Neural cell (in vitro differentiated cells): ENCODE data around the gene PLSCR3. TPM values are rescaled to one million over a fixed set of nuclear protein-coding genes. Genes with fewer than 3 reads are reported as not detected.

Experiments used
- H2AFZ ChIP-seq: fragments of 200-600, 300-800 bp; sonication (generic), shearing (Covaris generic); 2 replicates; pipeline ENCODE4 v1.6.0; 2014; ENCODE audit warnings: low read depth, mild to moderate bottlenecking, antibody characterized with exemption, low read length, moderate library complexity
- H3F3A ChIP-seq: fragments of 200-600 bp; shearing (Covaris generic); 2 replicates; pipeline ENCODE4 v1.6.1; 2016; ENCODE audit warnings: mild to moderate bottlenecking, moderate library complexity, mixed read lengths, antibody characterized with exemption, low read length; ENCODE audit not compliant: insufficient read depth, poor library complexity, severe bottlenecking
- H3K27ac ChIP-seq: fragments of 200-600, 300-800 bp; sonication (generic), shearing (Covaris generic); 2 replicates; pipeline ENCODE4 v1.5.1; 2014; ENCODE audit warnings: mild to moderate bottlenecking, low read length, moderate library complexity
- H3K27me3 ChIP-seq: fragments of 300-800, 200-600 bp; sonication (generic), shearing (Covaris generic); 2 replicates; pipeline ENCODE4 v1.6.0; 2014; ENCODE audit warnings: mild to moderate bottlenecking, low read depth, low read length, moderate library complexity; ENCODE audit not compliant: insufficient read depth
- H3K36me3 ChIP-seq: fragments of 300-800, 200-600 bp; sonication (generic), shearing (Covaris generic); 2 replicates; pipeline ENCODE4 v1.5.1; 2014; ENCODE audit warnings: mild to moderate bottlenecking, antibody characterized with exemption, low read length, moderate library complexity; ENCODE audit not compliant: insufficient read depth
- H3K4me2 ChIP-seq: fragments of 300-800, 200-600 bp; sonication (generic), shearing (Covaris generic); 2 replicates; pipeline ENCODE4 v1.6.0; 2014; ENCODE audit warnings: mild to moderate bottlenecking, low read length
- H3K4me3 ChIP-seq: fragments of 300-800, 200-600 bp; sonication (generic), shearing (Covaris generic); 2 replicates; pipeline ENCODE4 v1.5.1; 2014; ENCODE audit warnings: mild to moderate bottlenecking, low read length, moderate library complexity
- H3K79me2 ChIP-seq: fragments of 200-600 bp; shearing (Covaris generic); replicated peaks from 2 replicates; pipeline ENCODE4 v1.6.0; 2014; ENCODE audit warnings: mild to moderate bottlenecking, low read length, moderate library complexity; ENCODE audit not compliant: insufficient read depth
- H3K9ac ChIP-seq: fragments of 300-800, 200-600 bp; sonication (generic), shearing (Covaris generic); 2 replicates; pipeline ENCODE4 v1.6.1; 2016; ENCODE audit warnings: mild to moderate bottlenecking, low read length, mixed read lengths
- H3K9me2 ChIP-seq: fragments of 200-600 bp; shearing (Covaris generic); 2 replicates; pipeline ENCODE4 v1.6.1; 2016; ENCODE audit warnings: mild to moderate bottlenecking, low read length, mixed read lengths; ENCODE audit not compliant: insufficient read depth
- H3K9me3 ChIP-seq: fragments of 200-600, 300-800 bp; sonication (generic), shearing (Covaris generic); 2 replicates; pipeline ENCODE4 v1.6.1; 2016; ENCODE audit warnings: mild to moderate bottlenecking, mixed run types, low read length, moderate library complexity, mixed read lengths
- H4K20me1 ChIP-seq: fragments of 200-600 bp; shearing (Covaris generic); 2 replicates; pipeline ENCODE4 v1.6.1; 2016; ENCODE audit warnings: mild to moderate bottlenecking, mixed run types; ENCODE audit not compliant: insufficient read depth
- CTCF ChIP-seq: fragments of 450-650 bp; IDR thresholded peaks from 2 replicates; pipeline ENCODE4 v1.5.1; 2014; ENCODE audit warnings: antibody characterized with exemption, mild to moderate bottlenecking, moderate library complexity; ENCODE audit not compliant: poor library complexity, severe bottlenecking
- EP300 ChIP-seq: fragments of 450-650 bp; conservative IDR thresholded peaks from 2 replicates; pipeline ENCODE4 v1.6.1; 2014; ENCODE audit warnings: antibody characterized with exemption, mild to moderate bottlenecking, moderate library complexity; ENCODE audit not compliant: poor library complexity, severe bottlenecking
- EZH2 ChIP-seq: fragments of 200-600, 300-800 bp; shearing (Covaris generic), sonication (generic); IDR thresholded peaks from 2 replicates; pipeline ENCODE4 v1.6.1; 2014; ENCODE audit warnings: antibody characterized with exemption, low read length, borderline replicate concordance, mild to moderate bottlenecking; ENCODE audit not compliant: insufficient read depth, poor library complexity, severe bottlenecking
- MXI1 ChIP-seq: fragments of 450-650 bp; conservative IDR thresholded peaks from 2 replicates; pipeline ENCODE4 v1.6.1; 2014; ENCODE audit warnings: antibody characterized with exemption, mild to moderate bottlenecking; ENCODE audit not compliant: poor library complexity, severe bottlenecking
- POLR2AphosphoS5 ChIP-seq: IDR thresholded peaks from 2 replicates; pipeline ENCODE4 v1.6.1; 2012
- RAD21 ChIP-seq: fragments of 450-650 bp; conservative IDR thresholded peaks from 2 replicates; pipeline ENCODE4 v1.6.1; 2014; ENCODE audit warnings: antibody characterized with exemption, mild to moderate bottlenecking, moderate library complexity
- REST ChIP-seq: IDR thresholded peaks from 2 replicates; pipeline ENCODE4 v1.6.1; 2012; ENCODE audit warnings: borderline replicate concordance
- SMC3 ChIP-seq: fragments of 450-650 bp; conservative IDR thresholded peaks from 2 replicates; pipeline ENCODE4 v1.6.1; 2014; ENCODE audit warnings: antibody characterized with exemption, mild to moderate bottlenecking, moderate library complexity; ENCODE audit not compliant: poor library complexity
- TAF1 ChIP-seq: IDR thresholded peaks from 2 replicates; pipeline ENCODE4 v1.6.1; 2012; ENCODE audit warnings: low read depth
- polyA plus RNA-seq: library from polyadenylated mRNA; depleted of rRNA; stranded (reverse); fragments of >200 nt; gene quantifications from 2 replicates; pipeline ENCODE4 v1.2.3, GENCODE V29; 2014

The PLSCR3 gene
- polyA plus RNA-seq, 1 donor from 2014 or later: 15.9 TPM

GRCh38 chr17:7427549-7427948 lies 33.2 kb upstream of the PLSCR3 start:
- Histone ChIP-seq H4K20me1 (no peaks in the 10 kb centered on the region), H3K9ac (no peak overlapping the region), H2AFZ (no peak overlapping the region), H3K9me3 (no peaks in the 10 kb centered on the region), H3K4me3 (no peak overlapping the region), H3K27ac (no peak overlapping the region), H3K36me3 (no peaks in the 10 kb centered on the region), H3K79me2 (no peaks in the 10 kb centered on the region), H3F3A (no peaks in the 10 kb centered on the region), H3K4me2 (no peak overlapping the region), H3K9me2 (no peaks in the 10 kb centered on the region), H3K27me3 (no peaks in the 10 kb centered on the region)
- TF ChIP-seq SMC3: no peak

- Histone ChIP-seq H3K4me3 (no peak overlapping the region), H3K9me3 (no peaks in the 10 kb centered on the region), H3K36me3 (no peaks in the 10 kb centered on the region), H4K20me1 (no peaks in the 10 kb centered on the region), H3F3A (no peaks in the 10 kb centered on the region), H2AFZ (no peak overlapping the region), H3K9ac (no peak overlapping the region), H3K27ac (no peak overlapping the region), H3K79me2 (no peaks in the 10 kb centered on the region), H3K4me2 (no peak overlapping the region), H3K9me2 (no peaks in the 10 kb centered on the region), H3K27me3 (no peaks in the 10 kb centered on the region)
- TF ChIP-seq POLR2AphosphoS5: no peak
- TF ChIP-seq TAF1: no peak
- TF ChIP-seq SMC3: no peak
Observed at GRCh38 chr17:7426896-7427489, 32.7 kb upstream of the PLSCR3 start.

- TF ChIP-seq EZH2: no peak
- no peak for TF ChIP-seq TAF1
- TF ChIP-seq CTCF: no peak
- TF ChIP-seq REST: no peak
- no peak for TF ChIP-seq RAD21
- no peak for TF ChIP-seq SMC3
- TF ChIP-seq POLR2AphosphoS5: no peak
- no peak for TF ChIP-seq MXI1
- TF ChIP-seq EP300: no peak
Observed at GRCh38 chr17:7426203-7426863, 32.0 kb upstream of the PLSCR3 start.

More at GRCh38 chr17:7426203-7426863, 32.0 kb upstream of the PLSCR3 start:
- no peaks in the 10 kb centered on the region for H4K20me1 ChIP-seq
- no peaks in the 10 kb centered on the region for H3K9me3 ChIP-seq
- H3K4me2 ChIP-seq: no peak overlapping the region
- no peaks in the 10 kb centered on the region for H3K36me3 ChIP-seq
- no peak overlapping the region for H3K9ac ChIP-seq
- no peaks in the 10 kb centered on the region for H3K27me3 ChIP-seq
- H3K9me2 ChIP-seq: no peaks in the 10 kb centered on the region
- H3K79me2 ChIP-seq: no peaks in the 10 kb centered on the region
- H2AFZ ChIP-seq: no peak overlapping the region
- no peak overlapping the region for H3K27ac ChIP-seq
- no peak overlapping the region for H3K4me3 ChIP-seq
- H3F3A ChIP-seq: no peaks in the 10 kb centered on the region
